Measurements from ENCODE around the gene TYMP.

DNA sequence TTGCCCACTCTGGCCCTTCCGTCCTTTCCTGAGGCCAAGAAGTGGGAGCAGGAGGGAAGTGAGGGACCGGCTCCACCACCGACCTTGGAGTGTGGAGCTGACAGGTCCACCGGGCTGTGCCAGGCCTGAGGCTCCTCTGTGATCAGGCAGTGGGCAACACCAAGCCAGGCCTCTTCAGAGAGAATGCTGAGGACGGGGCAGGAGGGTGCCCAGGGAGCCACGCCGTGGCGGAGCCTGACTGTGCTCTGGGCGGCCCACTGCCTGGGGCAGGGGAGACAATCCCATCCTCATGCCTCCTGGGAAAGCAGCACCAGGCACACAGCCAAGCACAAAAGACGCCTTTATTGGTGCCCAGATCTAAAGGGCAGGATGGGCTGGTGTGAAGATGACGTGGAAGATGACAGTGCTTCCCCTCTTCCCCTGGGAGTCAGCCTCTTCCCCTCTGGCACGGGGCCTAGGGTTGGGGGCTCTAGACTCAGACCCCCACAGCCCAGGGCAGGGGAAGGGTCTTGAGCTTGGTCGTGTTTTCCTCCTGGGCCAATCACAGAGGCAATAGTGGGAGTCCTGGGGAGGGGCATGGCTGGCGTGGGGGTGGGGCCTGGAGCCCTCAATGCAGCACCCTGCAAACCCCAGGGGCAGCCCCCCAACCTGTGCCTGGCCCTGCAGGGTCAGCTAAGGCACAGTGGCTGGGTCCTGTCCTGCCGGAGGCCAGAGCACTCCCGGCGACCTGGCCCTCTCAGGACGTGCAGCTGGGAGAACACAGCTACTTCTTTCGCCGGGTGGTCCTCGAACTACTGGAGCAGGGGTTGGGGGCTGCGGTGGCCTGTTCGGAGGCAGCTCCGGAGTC, 27.0 kb downstream of the TYMP start:
- TF ChIP-seq, protein P1, sequence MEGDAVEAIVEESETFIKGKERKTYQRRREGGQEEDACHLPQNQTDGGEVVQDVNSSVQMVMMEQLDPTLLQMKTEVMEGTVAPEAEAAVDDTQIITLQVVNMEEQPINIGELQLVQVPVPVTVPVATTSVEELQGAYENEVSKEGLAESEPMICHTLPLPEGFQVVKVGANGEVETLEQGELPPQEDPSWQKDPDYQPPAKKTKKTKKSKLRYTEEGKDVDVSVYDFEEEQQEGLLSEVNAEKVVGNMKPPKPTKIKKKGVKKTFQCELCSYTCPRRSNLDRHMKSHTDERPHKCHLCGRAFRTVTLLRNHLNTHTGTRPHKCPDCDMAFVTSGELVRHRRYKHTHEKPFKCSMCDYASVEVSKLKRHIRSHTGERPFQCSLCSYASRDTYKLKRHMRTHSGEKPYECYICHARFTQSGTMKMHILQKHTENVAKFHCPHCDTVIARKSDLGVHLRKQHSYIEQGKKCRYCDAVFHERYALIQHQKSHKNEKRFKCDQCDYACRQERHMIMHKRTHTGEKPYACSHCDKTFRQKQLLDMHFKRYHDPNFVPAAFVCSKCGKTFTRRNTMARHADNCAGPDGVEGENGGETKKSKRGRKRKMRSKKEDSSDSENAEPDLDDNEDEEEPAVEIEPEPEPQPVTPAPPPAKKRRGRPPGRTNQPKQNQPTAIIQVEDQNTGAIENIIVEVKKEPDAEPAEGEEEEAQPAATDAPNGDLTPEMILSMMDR (IDR thresholded peaks at IDR 0.05), result no peak
- no peak for TF ChIP-seq POLR2A (IDR thresholded peaks at IDR 0.05; ENCODE audit: low read depth)
- TF ChIP-seq POLR2AphosphoS5 (IDR thresholded peaks at IDR 0.05), result no peak
